ENCODE results near the gene LRP8.

LRP8 gene

DNA sequence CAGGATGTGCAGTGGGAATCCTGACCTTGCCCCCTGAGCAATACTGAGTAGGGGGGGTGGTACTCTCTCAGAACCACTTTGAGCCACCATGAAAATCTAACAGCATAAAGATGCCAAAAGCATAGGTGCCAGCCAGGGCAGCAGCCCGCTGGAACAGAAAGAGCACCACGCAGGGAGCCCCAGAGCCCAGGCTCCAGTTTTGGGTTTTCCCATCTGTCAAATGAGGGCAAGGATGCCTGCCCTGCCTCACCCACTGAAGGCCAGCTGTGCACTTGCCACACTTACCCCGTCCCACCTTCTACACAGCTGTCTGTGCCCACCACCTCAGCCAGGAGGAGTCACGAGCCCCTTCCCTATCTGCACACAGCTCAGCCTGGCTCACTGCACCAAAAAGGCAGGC is 20.8 kb downstream of the LRP8 start:
- Histone ChIP-seq H3K9ac (no peak overlapping the region), H3K4me2 (no peak overlapping the region), H3K27ac (no peak overlapping the region), H2AFZ (ENCODE audit: low read depth) (no peak overlapping the region), H3K4me1 (ENCODE audit: low read depth, poor library complexity, severe bottlenecking) (no peaks in the 10 kb centered on the region), H4K20me1 (ENCODE audit: insufficient read depth) (peaks cover 18% of the 10 kb centered on the region; the same call in 1 of the 2 replicates), H3K36me3 (ENCODE audit: insufficient read depth) (peaks cover 9% of the 10 kb centered on the region; the same call in 1 of the 2 replicates), H3K79me2 (ENCODE audit: insufficient read depth, low read depth) (peaks cover 94% of the 10 kb centered on the region; the same call in 1 of the 2 replicates), H3K27me3 (ENCODE audit: insufficient read depth, low read depth) (no peaks in the 10 kb centered on the region), H3K4me3 (IDR thresholded peaks at IDR 0.05; ENCODE audit: insufficient read depth, low read depth, low read length) (no peak overlapping the region)
- TF ChIP-seq CTCF (conservative IDR thresholded peaks at IDR 0.05; ENCODE audit: low read depth, low read length), result no peak

- Histone ChIP-seq H3K27ac (no peak overlapping the region), H4K20me1 (ENCODE audit: insufficient read depth) (peaks cover 20% of the 10 kb centered on the region; the same call in 1 of the 2 replicates), H3K4me2 (no peak overlapping the region), H3K27me3 (ENCODE audit: insufficient read depth, low read depth) (no peaks in the 10 kb centered on the region), H2AFZ (ENCODE audit: low read depth) (no peak overlapping the region), H3K36me3 (ENCODE audit: insufficient read depth) (0 out of 2 replicates have a peak, but pooled peaks cover 5% of the 10 kb centered on the region), H3K79me2 (ENCODE audit: insufficient read depth, low read depth) (peaks cover 92% of the 10 kb centered on the region; the same call in 1 of the 2 replicates), H3K4me1 (ENCODE audit: low read depth, poor library complexity, severe bottlenecking) (no peaks in the 10 kb centered on the region), H3K4me3 (IDR thresholded peaks at IDR 0.05; ENCODE audit: insufficient read depth, low read depth, low read length) (no peak overlapping the region), H3K9ac (no peak overlapping the region)
- TF ChIP-seq CTCF (conservative IDR thresholded peaks at IDR 0.05; ENCODE audit: low read depth, low read length), result no peak
Measured at GRCh38 chr1:53306168-53306567, 21.7 kb downstream of the LRP8 start.

GRCh38 chr1:53305650-53306049 is 22.2 kb downstream of the LRP8 start:
- Histone ChIP-seq H2AFZ (ENCODE audit: low read depth) (no peak overlapping the region), H3K79me2 (ENCODE audit: insufficient read depth, low read depth) (peaks cover 92% of the 10 kb centered on the region; the same call in 1 of the 2 replicates), H3K4me1 (ENCODE audit: low read depth, poor library complexity, severe bottlenecking) (no peaks in the 10 kb centered on the region), H4K20me1 (ENCODE audit: insufficient read depth) (peaks cover 21% of the 10 kb centered on the region; the same call in 1 of the 2 replicates), H3K27ac (no peak overlapping the region), H3K4me3 (IDR thresholded peaks at IDR 0.05; ENCODE audit: insufficient read depth, low read depth, low read length) (no peak overlapping the region), H3K4me2 (no peak overlapping the region), H3K27me3 (ENCODE audit: insufficient read depth, low read depth) (no peaks in the 10 kb centered on the region), H3K9ac (no peak overlapping the region), H3K36me3 (ENCODE audit: insufficient read depth) (0 out of 2 replicates have a peak, but pooled peaks cover 4% of the 10 kb centered on the region)
- no peak for TF ChIP-seq CTCF (conservative IDR thresholded peaks at IDR 0.05; ENCODE audit: low read depth, low read length)

DNA sequence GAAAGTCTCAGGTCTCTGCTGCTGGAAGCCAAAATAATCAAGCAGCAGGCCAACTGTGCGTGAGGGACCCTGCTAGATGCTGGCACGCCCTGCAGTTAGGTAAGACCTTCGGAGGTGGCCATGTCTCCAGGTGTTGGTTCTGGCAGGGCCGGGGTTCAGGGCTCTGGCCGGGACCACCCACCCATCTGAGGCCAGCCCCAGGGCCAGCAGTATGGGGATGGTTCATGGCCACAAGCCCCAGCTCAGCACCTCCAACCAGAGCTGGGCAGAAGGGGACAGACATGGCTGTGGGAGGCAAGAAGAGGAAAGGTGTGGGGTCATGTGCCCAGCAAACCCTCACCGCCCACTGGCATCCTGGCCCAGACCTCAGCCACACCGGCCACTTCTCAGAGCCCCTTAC is 23.3 kb downstream of the LRP8 start:
- Histone ChIP-seq H3K27me3 (ENCODE audit: insufficient read depth, low read depth) (no peaks in the 10 kb centered on the region), H4K20me1 (ENCODE audit: insufficient read depth) (peaks cover 23% of the 10 kb centered on the region), H3K4me2 (no peak overlapping the region), H3K4me1 (ENCODE audit: low read depth, poor library complexity, severe bottlenecking) (no peaks in the 10 kb centered on the region), H3K27ac (no peak overlapping the region), H3K36me3 (ENCODE audit: insufficient read depth) (no peaks in the 10 kb centered on the region), H3K79me2 (ENCODE audit: insufficient read depth, low read depth) (peaks cover 93% of the 10 kb centered on the region; the same call in 1 of the 2 replicates), H3K4me3 (IDR thresholded peaks at IDR 0.05; ENCODE audit: insufficient read depth, low read depth, low read length) (no peak overlapping the region), H3K9ac (no peak overlapping the region), H2AFZ (ENCODE audit: low read depth) (no peak overlapping the region)
- no peak for TF ChIP-seq CTCF (conservative IDR thresholded peaks at IDR 0.05; ENCODE audit: low read depth, low read length)

Data from KMS-11 (cell line).